ENCODE measurements around the gene SLC35F4. TPM values are rescaled to one million over a fixed set of nuclear protein-coding genes. Genes with fewer than 3 reads are reported as not detected.

The SLC35F4 gene
- total RNA-seq, 4 donors from 2014 or later: not detected

DNA sequence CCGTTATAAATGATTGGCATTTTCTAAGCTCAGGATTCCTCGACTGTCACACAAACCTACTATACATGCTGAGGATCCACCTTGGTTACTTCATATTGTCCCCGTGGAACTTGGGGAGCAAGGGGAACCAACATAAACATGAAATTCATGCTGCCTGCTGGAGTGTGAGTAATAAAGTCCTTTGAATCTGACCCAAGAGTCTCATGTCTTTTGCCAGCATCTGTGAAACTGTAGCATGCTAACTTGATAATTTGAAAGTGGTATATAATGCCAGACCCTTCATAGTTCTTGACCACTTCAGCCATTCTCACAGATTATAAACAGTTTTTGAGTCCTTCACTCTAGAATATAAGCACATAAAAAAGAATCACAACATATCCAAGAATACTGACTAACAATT lies 17.1 kb downstream of the SLC35F4 start:
- DNase-seq (ENCODE audit: low spot score): no peak
- TF ChIP-seq, protein P1, sequence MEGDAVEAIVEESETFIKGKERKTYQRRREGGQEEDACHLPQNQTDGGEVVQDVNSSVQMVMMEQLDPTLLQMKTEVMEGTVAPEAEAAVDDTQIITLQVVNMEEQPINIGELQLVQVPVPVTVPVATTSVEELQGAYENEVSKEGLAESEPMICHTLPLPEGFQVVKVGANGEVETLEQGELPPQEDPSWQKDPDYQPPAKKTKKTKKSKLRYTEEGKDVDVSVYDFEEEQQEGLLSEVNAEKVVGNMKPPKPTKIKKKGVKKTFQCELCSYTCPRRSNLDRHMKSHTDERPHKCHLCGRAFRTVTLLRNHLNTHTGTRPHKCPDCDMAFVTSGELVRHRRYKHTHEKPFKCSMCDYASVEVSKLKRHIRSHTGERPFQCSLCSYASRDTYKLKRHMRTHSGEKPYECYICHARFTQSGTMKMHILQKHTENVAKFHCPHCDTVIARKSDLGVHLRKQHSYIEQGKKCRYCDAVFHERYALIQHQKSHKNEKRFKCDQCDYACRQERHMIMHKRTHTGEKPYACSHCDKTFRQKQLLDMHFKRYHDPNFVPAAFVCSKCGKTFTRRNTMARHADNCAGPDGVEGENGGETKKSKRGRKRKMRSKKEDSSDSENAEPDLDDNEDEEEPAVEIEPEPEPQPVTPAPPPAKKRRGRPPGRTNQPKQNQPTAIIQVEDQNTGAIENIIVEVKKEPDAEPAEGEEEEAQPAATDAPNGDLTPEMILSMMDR (IDR thresholded peaks at IDR 0.05): no peak
- ATAC-seq (ENCODE audit: low FRiP score): no peak

DNA sequence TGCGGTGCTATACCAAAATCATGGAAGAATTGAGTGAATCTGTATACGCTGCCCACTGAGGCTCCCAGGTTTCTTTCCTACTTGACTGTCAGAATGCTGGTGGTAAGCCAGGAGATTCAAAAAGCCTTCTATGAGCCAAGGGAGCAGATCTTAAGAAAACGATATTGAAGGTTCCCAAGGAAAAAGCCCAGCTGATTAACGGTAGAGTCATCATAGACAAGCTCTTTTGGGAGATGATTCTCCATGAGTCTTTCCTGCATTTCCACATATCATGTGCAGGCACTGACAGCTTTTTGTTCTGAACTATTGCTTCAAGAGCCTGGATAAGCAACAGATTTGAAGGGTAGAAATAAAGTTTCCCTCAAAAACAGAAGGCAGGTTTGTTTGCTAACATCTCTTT lies 17.5 kb downstream of the SLC35F4 start:
- ATAC-seq (ENCODE audit: low FRiP score) (no peak), DNase-seq (ENCODE audit: low spot score) (no peak)
- TF ChIP-seq, protein P1 (IDR thresholded peaks at IDR 0.05): no peak

DNA sequence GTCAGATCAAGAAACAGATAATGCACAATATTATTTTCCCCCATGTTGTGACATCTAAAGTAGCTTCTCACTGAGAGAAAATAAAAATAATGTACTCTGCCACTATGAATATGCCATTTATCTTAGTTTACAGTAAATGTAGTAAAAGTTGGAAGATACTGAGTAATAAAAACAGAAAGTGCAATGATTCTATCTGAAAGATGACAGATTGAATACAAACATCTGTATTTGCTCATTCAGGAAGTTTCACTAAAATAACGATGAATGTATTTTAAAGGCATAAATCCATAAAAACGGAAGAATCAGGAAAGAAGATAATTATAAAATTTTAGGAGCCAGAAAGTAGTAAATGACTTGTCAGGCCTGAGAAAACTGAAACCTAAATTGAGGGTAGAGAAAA lies 18.2 kb downstream of the SLC35F4 start:
- TF ChIP-seq, protein P1 (IDR thresholded peaks at IDR 0.05): no peak

DNA sequence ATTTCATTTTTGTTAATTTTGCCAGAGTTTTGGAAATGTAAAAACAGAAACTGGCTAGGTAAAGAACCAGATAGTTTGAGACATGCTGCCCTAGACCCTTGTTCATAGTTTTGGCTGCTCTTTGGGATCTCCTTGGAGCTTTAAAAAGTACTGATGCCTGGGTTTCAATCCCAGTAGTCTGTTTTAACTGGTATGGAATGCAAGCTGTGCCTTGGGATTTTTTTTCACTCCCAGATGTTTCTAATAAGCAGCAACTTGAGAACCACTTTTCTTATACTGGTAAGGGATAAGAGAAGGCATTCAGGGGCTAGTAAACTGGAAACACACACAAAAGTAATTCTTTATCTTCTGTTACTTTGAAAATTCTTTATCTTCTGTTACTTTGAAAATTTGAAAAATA lies 18.8 kb downstream of the SLC35F4 start:
- DNase-seq (ENCODE audit: low spot score): no peak
- TF ChIP-seq, protein P1 (IDR thresholded peaks at IDR 0.05): no peak
- ATAC-seq (ENCODE audit: low FRiP score): no peak

More for the DNA sequence above, 18.2 kb downstream of the SLC35F4 start:
- ATAC-seq (ENCODE audit: low FRiP score): no peak
- no peak for DNase-seq (ENCODE audit: low spot score)

DNA sequence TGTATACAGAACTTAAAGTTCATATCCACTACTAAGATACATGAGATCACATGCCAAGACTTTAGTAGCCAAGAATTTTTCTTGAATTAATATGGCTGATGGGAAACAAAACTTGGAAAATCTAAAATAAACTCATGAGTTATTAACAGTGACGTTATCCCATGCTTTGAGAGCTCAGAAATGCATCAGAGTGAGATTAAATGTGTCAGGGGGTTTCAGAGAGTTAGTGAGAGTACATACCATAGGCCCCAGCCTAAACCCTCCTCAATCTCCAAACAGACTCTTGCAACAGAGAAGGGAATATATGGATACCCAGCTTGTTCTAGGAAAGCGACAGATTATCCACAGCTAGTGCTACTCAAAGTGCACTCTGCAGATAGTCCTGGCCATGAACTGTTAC lies 19.3 kb downstream of the SLC35F4 start:
- no peak for ATAC-seq (ENCODE audit: low FRiP score)
- DNase-seq (ENCODE audit: low spot score): no peak
- TF ChIP-seq, protein P1 (IDR thresholded peaks at IDR 0.05): no peak

DNA sequence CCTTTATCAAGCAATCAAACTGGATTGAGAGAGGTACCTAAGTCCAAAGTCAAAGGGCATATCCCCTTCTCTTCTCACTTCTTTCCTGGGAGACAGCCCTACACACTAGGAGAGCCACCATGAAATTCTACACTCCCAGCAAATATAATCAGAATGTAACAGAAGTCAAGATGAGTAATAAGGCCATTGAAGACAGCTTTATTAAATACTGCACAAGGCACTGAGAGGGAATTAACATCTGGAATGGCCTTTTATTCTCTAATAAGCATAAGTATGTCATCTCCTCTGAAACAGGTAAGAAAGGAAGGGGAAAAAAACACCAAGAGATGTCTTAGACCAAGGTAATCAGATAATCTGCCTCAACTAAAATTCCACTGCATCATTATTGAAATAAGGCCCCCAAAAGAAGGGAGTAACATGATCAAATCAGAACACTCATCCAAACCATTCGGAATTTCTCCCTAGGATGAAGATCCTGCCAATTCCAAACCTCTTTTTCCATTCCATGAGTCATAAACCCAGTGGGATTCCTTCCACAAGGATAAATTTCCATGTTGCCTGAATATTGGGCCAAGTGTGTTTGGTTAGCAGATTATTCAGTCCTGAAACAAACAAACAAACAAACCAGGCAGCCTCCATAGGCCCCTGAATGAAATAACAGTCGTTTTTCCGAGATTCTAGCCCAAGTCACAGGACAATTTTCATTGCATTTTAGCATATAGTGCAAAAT lies 19.9 kb downstream of the SLC35F4 start:
- ATAC-seq (ENCODE audit: low FRiP score) (no peak), DNase-seq (ENCODE audit: low spot score) (no peak)
- TF ChIP-seq, protein P1 (IDR thresholded peaks at IDR 0.05): no peak

DNA sequence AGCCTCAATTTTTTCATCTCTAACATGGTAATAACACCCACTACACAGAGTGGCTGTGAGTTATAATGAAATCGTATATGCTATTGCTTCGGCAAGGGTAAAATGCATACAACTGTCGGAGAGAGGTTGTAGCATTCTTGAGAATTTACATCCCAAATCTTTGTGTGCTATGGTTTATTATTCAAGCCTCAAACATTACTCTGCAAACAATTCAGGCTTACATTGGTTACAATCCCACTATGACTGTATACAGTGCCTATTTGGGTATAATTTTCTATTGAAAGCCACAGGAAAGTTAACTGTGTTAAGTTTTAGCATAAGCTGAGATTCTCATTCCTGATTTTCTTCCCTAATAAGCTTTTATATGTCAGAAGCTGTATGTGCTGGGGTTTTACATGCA lies 20.6 kb downstream of the SLC35F4 start:
- TF ChIP-seq, protein P1 (IDR thresholded peaks at IDR 0.05): no peak
- DNase-seq (ENCODE audit: low spot score) (no peak), ATAC-seq (ENCODE audit: low FRiP score) (no peak)

Measured in omental fat pad (tissue), 4 donors.